Measurements from ENCODE around the gene POLDIP3. TPM values are rescaled to one million over a fixed set of nuclear protein-coding genes. Genes with fewer than 3 reads are reported as not detected.

Gene POLDIP3
- total and polyA plus RNA-seq, 2 donors (not counting 3 experiments of a cell fraction or from before 2014, with no cell fraction given) = 29.3 to 60.4 TPM

DNA sequence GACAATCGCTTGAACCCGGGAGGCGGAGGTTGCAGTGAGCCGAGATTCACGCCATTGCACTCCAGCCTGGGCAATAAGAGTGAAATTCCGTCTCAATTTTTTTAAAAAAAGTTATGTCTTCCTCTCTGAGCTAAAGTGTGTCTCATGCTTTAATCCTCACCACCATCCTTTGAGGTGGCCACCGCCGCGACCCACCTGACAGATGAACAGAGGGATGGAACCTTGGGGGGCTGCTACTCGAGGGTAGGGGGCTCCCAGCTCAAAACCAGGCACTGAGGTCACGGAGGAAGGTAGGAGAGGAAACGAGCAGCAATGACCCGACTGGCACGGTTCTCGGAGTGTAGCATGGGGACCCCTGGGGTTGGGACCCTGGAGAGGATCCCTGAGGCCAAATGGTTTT is 10.7 kb upstream of the POLDIP3 start:
- no peak for FAIRE-seq
- POLR2A ChIA-PET = no interaction called here
- Histone ChIP-seq H4K20me1 (replicated peaks; ENCODE audit: control insufficient read depth, extremely low read depth, insufficient read depth, low read length) (no peaks in the 10 kb centered on the region), H3K36me3 (ENCODE audit: control insufficient read depth in 2 of 2, extremely low read depth in 1 of 2, insufficient read depth in 2 of 2, low read length in 2 of 2) (peaks cover 10 to 46% of the 10 kb centered on the region in 2 experiments), H2AFZ (ENCODE audit: low read depth, low read length) (no peak overlapping the region), H3K9me3 (replicated peaks; ENCODE audit: control insufficient read depth, insufficient read depth, low read length) (no peaks in the 10 kb centered on the region), H3K27me3 (ENCODE audit: control insufficient read depth in 2 of 2, insufficient read depth in 2 of 2, low read length in 2 of 2) (no peaks in the 10 kb centered on the region), H3K4me2 (ENCODE audit: insufficient read depth, low read length) (no peak overlapping the region), H3K27ac (ENCODE audit: insufficient read depth, low read depth, low read length) (no peak overlapping the region), H3K79me2 (ENCODE audit: control insufficient read depth, insufficient read depth, low read length) (no peaks in the 10 kb centered on the region), H3K4me1 (ENCODE audit: control insufficient read depth, extremely low read depth, insufficient read depth, low read length) (no peaks in the 10 kb centered on the region), H3K9ac (replicated peaks; ENCODE audit: extremely low read depth, insufficient read depth, low read length) (no peak overlapping the region), H3K9me1 (replicated peaks; ENCODE audit: control insufficient read depth, extremely low read depth, insufficient read depth, low read length) (no peaks in the 10 kb centered on the region), H3K4me3 (replicated peaks in 1 of 3; ENCODE audit: insufficient read depth in 1 of 3, low read depth in 1 of 3, low read length in 3 of 3) (no peak overlapping the region)
- no peak for TF ChIP-seq GATA2 (IDR thresholded peaks at IDR 0.05; ENCODE audit: insufficient read depth, insufficient read length, low read depth, low read length)
- TF ChIP-seq, protein P1, sequence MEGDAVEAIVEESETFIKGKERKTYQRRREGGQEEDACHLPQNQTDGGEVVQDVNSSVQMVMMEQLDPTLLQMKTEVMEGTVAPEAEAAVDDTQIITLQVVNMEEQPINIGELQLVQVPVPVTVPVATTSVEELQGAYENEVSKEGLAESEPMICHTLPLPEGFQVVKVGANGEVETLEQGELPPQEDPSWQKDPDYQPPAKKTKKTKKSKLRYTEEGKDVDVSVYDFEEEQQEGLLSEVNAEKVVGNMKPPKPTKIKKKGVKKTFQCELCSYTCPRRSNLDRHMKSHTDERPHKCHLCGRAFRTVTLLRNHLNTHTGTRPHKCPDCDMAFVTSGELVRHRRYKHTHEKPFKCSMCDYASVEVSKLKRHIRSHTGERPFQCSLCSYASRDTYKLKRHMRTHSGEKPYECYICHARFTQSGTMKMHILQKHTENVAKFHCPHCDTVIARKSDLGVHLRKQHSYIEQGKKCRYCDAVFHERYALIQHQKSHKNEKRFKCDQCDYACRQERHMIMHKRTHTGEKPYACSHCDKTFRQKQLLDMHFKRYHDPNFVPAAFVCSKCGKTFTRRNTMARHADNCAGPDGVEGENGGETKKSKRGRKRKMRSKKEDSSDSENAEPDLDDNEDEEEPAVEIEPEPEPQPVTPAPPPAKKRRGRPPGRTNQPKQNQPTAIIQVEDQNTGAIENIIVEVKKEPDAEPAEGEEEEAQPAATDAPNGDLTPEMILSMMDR (IDR thresholded peaks at IDR 0.05; ENCODE audit: extremely low read depth in 1 of 2, insufficient read depth in 1 of 2, low read depth in 1 of 2, low read length in 2 of 2) = no peak
- TF ChIP-seq JUN (IDR thresholded peaks at IDR 0.05; ENCODE audit: borderline replicate concordance, insufficient read depth, insufficient read length, low read depth) = no peak
- no peak for TF ChIP-seq POLR2A (IDR thresholded peaks at IDR 0.05; ENCODE audit: low read depth, low read length)
- no peak for TF ChIP-seq EZH2 (IDR thresholded peaks at IDR 0.05; ENCODE audit: borderline replicate concordance, low read depth, low read length, severe bottlenecking)
- TF ChIP-seq, protein P2, sequence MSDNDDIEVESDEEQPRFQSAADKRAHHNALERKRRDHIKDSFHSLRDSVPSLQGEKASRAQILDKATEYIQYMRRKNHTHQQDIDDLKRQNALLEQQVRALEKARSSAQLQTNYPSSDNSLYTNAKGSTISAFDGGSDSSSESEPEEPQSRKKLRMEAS (IDR thresholded peaks at IDR 0.05; ENCODE audit: insufficient read depth, insufficient read length) = no peak
- no peak for TF ChIP-seq FOS (IDR thresholded peaks at IDR 0.05; ENCODE audit: borderline replicate concordance, insufficient read depth, low read length)
- TF ChIP-seq MYC (IDR thresholded peaks at IDR 0.05; ENCODE audit: low read depth, low read length) = no peak
- TF ChIP-seq POLR2AphosphoS5 (IDR thresholded peaks at IDR 0.05; ENCODE audit: insufficient read depth, low read depth, low read length) = no peak
- dilution Hi-C loops (cut with MboI; ENCODE audit: extremely low pct_ligation_motif_present, low sequenced_read_pairs) = no loop called here
- CTCF ChIA-PET = interaction anchor here (1.0 to 3.0 kb wide), 3 partner anchors 10 to 465 kb away, joined by 3 to 17 read pairs (median 3); partner anchors contain the start of gene POLDIP3
- DNase-seq (ENCODE audit: low read depth, low spot score) = no peak
- BruUV-seq (replicated peaks) = no TSS peak
- intact Hi-C loops (cut with micrococcal nuclease) = no loop called here
